ENCODE data around the gene TCEANC. TPM values are rescaled to one million over a fixed set of nuclear protein-coding genes. Genes with fewer than 3 reads are reported as not detected.

TCEANC gene
- total RNA-seq = 1 to 10 TPM; 2.6 to 9.6 TPM

- ATAC-seq (ENCODE audit: insufficient number of reproducible peaks, low FRiP score, low read depth) (peak; percentile 87), DNase-seq (ENCODE audit: low spot score) (peak; percentile 58)
- H3K27me3 ChIP-seq (replicated peaks; ENCODE audit: insufficient read depth) = no peaks in the 10 kb centered on the region
- no peak for TF ChIP-seq CTCF (IDR thresholded peaks at IDR 0.05)
- H3K36me3 ChIP-seq = no peaks in the 10 kb centered on the region
- H3K9me3 ChIP-seq = no peaks in the 10 kb centered on the region
- H3K4me3 ChIP-seq = peak within 1 kb of the TSS; percentile 85
- H3K27ac ChIP-seq = peak within 1 kb of the TSS; percentile 93 to 95
- peaks cover 2 to 9% of the 10 kb centered on the region in 2 donors for H3K4me1 ChIP-seq (ENCODE audit: control insufficient read depth in 1 of 2, low read depth in 2 of 2)
These were observed at the start of gene TCEANC for GRCh38 chrX:13652850-13653693. Gene TCEANC, plus strand, starts transcription at chrX:13653141. Its CDS starts 9,368 bp downstream, at chrX:13662509.

- H3K27me3 ChIP-seq (replicated peaks; ENCODE audit: insufficient read depth) = no peaks in the 10 kb centered on the region
- no peak overlapping the region for H3K27ac ChIP-seq
- DNase-seq (ENCODE audit: low spot score) = no peak
- no peaks in the 10 kb centered on the region for H3K9me3 ChIP-seq
- ATAC-seq (ENCODE audit: insufficient number of reproducible peaks, low FRiP score, low read depth) = no peak
- H3K36me3 ChIP-seq = no peaks in the 10 kb centered on the region
- H3K4me1 ChIP-seq (ENCODE audit: control insufficient read depth in 1 of 2, low read depth in 2 of 2) = no peaks in the 10 kb centered on the region
- H3K4me3 ChIP-seq = no peak overlapping the region
- TF ChIP-seq CTCF (IDR thresholded peaks at IDR 0.05) = no peak
These were observed 47.3 kb upstream of the TCEANC start for GRCh38 chrX:13605611-13606010.

- Histone ChIP-seq H3K9me3 (no peaks in the 10 kb centered on the region), H3K4me3 (no peak overlapping the region), H3K36me3 (no peaks in the 10 kb centered on the region), H3K27me3 (replicated peaks; ENCODE audit: insufficient read depth) (no peaks in the 10 kb centered on the region), H3K27ac (no peak overlapping the region), H3K4me1 (ENCODE audit: control insufficient read depth in 1 of 2, low read depth in 2 of 2) (no peaks in the 10 kb centered on the region)
- TF ChIP-seq CTCF (IDR thresholded peaks at IDR 0.05) = no peak
- ATAC-seq (ENCODE audit: insufficient number of reproducible peaks, low FRiP score, low read depth) = no peak
- DNase-seq (ENCODE audit: low spot score) = no peak
These were observed 45.5 kb upstream of the TCEANC start for GRCh38 chrX:13607331-13607995.

- no peak for ATAC-seq (ENCODE audit: insufficient number of reproducible peaks, low FRiP score, low read depth)
- Histone ChIP-seq H3K9me3 (no peaks in the 10 kb centered on the region), H3K4me1 (ENCODE audit: control insufficient read depth in 1 of 2, low read depth in 2 of 2) (no peaks in the 10 kb centered on the region), H3K27me3 (replicated peaks; ENCODE audit: insufficient read depth) (no peaks in the 10 kb centered on the region), H3K27ac (no peak overlapping the region), H3K4me3 (no peak overlapping the region), H3K36me3 (no peaks in the 10 kb centered on the region)
- no peak for DNase-seq (ENCODE audit: low spot score)
- no peak for TF ChIP-seq CTCF (IDR thresholded peaks at IDR 0.05)
These were observed 45.0 kb upstream of the TCEANC start for GRCh38 chrX:13607996-13608365.

- ATAC-seq (ENCODE audit: insufficient number of reproducible peaks, low FRiP score, low read depth) (no peak), DNase-seq (ENCODE audit: low spot score) (no peak)
- H3K36me3 ChIP-seq = no peaks in the 10 kb centered on the region
- H3K4me3 ChIP-seq = no peak overlapping the region
- H3K27me3 ChIP-seq (replicated peaks; ENCODE audit: insufficient read depth) = no peaks in the 10 kb centered on the region
- no peak for TF ChIP-seq CTCF (IDR thresholded peaks at IDR 0.05)
- no peak overlapping the region for H3K27ac ChIP-seq
- H3K9me3 ChIP-seq = no peaks in the 10 kb centered on the region
- H3K4me1 ChIP-seq (ENCODE audit: control insufficient read depth in 1 of 2, low read depth in 2 of 2) = no peaks in the 10 kb centered on the region
These were observed 38.8 kb upstream of the TCEANC start for GRCh38 chrX:13614154-13614553.
